Measurements from ENCODE around the gene INPP4A.
"Not testable (repeated sequence)": the region's sequence is repeated elsewhere in the genome, so short reads cannot be mapped to it uniquely, and the experiment has no call there.

The INPP4A gene

GRCh38 chr2:98586551-98587140 is 142.0 kb downstream of the INPP4A start:
- DNase-seq (ENCODE audit: low spot score): no peak

DNA sequence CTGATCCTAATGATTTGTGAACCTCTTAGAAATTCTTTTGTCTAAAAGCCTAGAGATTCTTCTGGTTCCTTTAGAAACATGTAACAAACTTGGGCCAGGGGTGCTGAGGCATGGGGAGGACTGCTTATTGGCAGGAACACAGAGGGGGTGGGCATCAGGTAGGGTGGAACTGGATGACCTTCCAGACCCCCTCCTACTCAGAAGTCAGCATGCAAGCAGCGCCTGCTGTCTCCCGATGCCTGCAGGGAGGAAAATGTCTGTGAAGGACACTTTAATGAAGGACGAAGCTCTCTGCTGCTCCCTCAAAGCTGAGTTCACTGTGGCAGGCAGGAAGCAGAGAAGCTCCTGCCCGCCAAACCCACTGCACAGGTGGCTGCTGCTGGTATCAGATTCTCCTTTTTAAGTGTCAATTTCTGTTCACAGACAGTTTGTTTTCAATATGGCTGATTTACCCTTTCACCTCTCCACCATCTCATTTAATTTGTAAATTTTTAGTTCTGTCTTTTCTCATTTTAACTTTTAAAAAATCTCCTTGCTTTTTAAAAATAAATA is 144.3 kb downstream of the INPP4A start:
- no peak for DNase-seq (ENCODE audit: low spot score)

- DNase-seq (ENCODE audit: low spot score): no peak
Observed at GRCh38 chr2:98589489-98589888, 144.8 kb downstream of the INPP4A start.

DNA sequence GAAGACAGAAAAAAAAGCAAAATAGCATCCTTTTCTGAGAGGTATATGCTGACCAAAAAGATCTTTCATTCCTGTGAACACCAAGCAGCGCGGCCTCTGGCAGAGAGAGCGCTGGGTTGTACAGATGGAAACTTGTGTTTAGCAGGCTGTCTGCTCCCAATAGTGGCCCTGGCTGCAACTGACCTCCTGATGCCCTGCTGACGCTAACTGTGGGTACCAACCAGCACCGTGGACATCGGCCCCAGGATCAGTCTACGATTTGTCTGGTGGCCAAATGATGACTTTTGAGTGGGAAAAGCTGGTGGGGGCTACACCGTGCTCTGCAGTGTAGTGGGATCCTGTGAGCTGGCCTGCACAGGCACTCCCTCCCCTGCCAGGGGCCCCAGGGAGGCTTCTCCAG is 147.9 kb downstream of the INPP4A start:
- no peak for DNase-seq (ENCODE audit: low spot score)

DNA sequence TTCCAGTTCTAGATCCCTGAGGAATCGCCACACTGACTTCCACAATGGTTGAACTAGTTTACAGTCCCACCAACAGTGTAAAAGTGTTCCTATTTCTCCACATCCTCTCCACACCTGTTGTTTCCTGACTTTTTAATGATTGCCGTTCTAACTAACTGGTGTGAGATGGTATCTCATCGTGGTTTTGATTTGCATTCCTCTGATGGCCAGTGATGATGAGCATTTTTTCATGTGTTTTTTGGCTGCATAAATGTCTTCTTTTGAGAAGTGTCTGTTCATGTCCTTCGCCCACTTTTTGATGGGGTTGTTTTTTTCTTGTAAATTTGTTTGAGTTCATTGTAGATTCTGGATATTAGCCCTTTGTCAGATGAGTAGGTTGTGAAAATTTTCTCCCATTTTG is 150.0 kb downstream of the INPP4A start:
- not testable (repeated sequence) for DNase-seq (ENCODE audit: low spot score)

- no peak for DNase-seq (ENCODE audit: low spot score)
Observed at GRCh38 chr2:98598781-98599428, 154.2 kb downstream of the INPP4A start.

DNA sequence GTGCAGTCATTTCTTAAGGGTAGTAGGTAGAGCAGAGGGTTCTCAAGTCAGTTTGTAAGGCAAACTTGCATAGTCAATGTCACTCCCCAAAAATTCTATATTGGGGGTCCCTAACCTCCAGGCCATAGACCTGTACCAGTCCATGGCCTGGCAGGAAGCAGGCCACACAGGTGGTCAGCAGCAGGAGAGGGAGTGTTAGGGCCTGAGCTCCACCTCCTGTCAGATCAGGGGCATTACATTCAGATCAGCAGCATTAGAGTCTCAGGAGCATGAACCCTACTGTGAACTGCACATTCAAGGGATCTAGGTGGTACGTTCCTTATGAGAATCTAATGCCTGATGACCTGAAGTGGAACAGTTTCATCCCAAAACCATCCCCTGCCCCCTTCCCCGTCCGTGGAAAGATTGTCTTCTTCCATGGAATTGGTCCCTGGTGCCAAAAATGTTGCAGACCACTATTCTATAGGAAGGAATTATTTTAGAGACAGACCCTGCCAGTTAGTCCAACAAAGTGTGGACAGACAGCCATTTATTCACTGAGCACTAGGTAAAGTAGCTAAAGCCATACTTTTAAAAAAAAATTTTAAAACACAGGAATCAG is 157.0 kb downstream of the INPP4A start:
- DNase-seq (ENCODE audit: low spot score): peak; percentile 69

- DNase-seq (ENCODE audit: low spot score): no peak
Observed at GRCh38 chr2:98604547-98604946, 159.9 kb downstream of the INPP4A start.

DNA sequence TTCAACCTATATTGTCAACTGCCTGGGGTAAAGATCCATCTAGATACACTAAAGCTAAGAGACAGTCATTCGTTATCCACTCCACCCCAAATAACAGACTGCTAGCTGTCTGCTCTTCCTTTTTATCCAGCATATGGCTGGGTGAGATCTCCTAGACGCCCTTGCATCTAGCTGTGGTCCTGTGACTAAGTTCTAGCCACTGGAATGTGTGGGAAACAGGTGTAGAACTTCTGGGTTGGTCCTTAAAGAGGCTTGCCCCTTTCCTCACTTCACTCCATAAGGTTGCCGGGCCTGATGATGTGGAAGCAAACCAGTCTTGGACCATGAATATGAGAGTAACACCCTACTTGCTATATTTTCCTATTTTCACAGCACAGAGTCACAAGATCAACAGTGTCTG is 160.4 kb downstream of the INPP4A start:
- DNase-seq (ENCODE audit: low spot score): no peak

DNA sequence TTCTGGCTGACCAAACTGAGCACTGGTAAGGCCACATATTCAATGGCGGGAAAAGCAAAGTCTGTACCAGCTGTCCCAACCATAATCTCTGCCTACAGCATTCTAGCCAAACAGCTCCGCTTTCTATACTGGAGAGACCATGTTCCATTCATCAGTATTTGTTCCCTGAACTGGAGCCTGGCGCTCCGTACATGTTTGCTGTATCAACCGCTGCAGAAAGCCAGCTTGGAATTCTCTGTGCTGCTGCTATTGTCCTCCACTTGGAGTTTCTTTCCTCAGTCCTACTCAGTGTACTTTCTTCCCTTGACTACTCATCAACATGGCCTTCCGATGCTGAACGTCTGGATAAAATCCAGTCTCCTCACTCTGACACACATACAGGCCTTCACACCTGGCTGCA is 161.8 kb downstream of the INPP4A start:
- no peak for DNase-seq (ENCODE audit: low spot score)

DNA sequence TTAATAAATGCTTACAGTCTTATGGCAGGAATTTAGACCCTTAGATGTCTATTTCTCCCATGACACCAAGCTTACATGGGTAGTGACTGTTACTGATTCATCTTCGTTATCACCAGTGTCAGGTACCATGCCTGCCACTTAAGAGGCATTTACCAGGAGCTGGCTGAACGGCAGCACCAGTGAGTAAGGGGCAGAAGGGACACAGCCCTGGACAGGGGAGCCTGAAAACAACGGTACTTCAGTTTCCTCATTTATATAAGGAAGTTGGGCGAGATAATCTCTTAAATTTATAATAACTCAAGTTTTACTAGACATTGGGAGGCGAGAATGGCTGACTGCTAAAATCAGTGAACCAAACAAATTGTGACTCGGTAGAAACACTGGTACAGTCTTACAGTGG is 162.4 kb downstream of the INPP4A start:
- no peak for DNase-seq (ENCODE audit: low spot score)

DNA sequence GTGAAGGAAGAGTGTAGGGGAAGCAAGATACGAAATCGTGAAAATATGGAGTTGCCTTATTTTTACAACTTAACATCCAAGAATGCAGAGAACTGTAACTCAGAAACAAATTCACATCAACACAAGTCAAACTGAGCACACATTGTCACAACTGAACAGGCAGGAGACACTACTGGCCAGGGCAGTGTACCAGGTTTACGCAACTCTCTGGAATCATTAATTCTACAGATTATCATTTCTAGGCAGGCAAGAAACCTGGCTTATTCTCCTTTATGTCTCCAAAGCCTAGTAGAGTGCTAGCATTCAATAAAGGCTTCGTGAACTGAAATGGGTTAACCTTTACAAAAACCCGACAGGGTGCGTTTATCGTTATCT is 163.1 kb downstream of the INPP4A start:
- no peak for DNase-seq (ENCODE audit: low spot score)

- DNase-seq (ENCODE audit: low spot score): peak; percentile 97
Observed at GRCh38 chr2:98608116-98608961, 163.7 kb downstream of the INPP4A start, which contains the start of the genes COA5 and UNC50. COA5 (minus strand) TSS chr2:98608512; CDS start chr2:98608405, 107 bp downstream. UNC50 (plus strand) TSS chr2:98608589; CDS start chr2:98609760, 1,171 bp downstream.

DNA sequence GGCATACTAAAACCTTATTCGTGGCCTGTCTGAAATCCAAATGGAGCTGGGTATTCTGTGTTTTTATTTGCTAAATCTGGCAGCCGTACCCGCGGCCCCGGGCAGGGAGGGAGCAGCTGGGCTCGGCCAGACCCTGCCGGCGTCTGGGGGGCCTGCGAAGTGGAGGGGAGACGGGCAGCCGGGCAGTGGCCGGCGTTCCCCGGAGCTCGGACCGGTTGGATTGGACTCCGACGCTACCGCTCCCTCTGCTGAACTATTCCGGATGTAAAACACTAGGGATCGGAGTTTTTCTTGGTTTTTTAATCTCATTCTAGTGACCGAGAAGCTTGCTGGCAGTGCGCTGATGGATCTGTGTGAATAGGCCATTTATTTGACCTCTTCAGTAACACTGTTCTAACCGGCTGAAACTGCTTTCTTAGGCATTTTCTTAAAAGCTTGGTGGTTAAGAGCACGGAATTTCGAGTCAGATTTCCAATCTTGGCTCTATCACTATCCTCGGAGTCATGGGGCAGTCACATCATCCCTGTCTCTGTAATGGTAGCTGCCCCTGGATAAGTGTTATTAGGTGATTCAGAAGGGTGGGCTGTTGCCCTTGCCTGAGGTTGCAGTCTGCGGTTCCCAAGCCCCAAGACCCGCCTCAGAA is 164.4 kb downstream of the INPP4A start:
- DNase-seq (ENCODE audit: low spot score): peak; percentile 56

DNA sequence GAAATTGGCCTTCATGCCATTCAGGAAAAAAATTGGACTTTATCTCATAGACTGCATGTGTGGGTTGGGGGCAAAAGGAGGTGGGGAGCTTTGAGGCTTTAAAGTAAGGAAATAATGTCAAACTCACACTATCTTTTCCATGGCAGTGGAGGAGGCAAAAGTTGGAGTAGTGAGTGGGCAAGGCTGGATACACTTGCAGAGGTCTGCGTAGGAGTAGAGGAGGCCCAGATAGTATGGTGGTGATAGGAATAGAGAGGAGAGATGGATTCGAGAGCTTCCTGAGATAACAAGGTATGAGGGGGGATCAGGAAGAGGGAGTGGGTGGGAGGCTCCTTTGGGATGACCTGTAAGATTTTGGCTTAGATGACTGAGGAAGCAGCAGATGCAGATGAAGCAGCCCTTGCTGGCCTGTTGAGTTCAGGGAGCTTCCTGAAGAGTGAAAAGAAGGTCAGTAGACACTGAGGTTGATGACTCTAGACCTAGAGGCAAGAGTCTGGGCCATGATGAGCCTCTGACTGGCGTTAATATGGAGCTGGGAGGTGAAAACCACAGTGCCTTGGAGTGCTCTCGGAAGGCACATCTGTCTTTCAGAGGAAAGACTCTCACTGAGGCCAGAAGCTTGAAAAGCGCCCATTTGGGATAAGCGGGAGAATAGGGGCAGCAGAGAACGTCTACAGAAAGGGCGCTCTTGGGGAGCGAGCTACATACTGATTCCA is 169.5 kb downstream of the INPP4A start:
- DNase-seq (ENCODE audit: low spot score): no peak

- no peak for DNase-seq (ENCODE audit: low spot score)
Observed at GRCh38 chr2:98615481-98615880, 170.8 kb downstream of the INPP4A start.

GRCh38 chr2:98617149-98617548 is 172.5 kb downstream of the INPP4A start:
- DNase-seq (ENCODE audit: low spot score): no peak

DNA sequence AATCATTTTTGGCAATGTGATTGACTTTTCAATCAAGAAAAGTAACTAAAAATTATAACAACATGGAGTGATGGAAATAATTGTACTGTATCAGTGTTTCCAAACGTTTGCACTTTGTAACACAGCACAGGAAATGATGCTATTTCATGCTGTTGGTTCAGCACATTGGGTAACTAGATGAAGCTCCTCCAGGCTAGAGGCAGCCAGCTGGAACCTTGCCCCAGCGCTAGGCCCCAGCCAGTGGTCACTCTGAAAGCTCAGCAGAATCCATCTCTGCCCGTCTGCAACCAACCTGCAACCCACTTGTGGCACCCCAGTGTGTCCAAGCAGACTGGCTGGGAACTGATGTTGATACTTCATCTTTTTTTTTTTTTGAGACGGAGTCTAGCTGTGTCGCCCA is 179.0 kb downstream of the INPP4A start:
- no peak for DNase-seq (ENCODE audit: low spot score)

GRCh38 chr2:98632351-98632750 is 187.7 kb downstream of the INPP4A start:
- DNase-seq (ENCODE audit: low spot score): no peak

DNA sequence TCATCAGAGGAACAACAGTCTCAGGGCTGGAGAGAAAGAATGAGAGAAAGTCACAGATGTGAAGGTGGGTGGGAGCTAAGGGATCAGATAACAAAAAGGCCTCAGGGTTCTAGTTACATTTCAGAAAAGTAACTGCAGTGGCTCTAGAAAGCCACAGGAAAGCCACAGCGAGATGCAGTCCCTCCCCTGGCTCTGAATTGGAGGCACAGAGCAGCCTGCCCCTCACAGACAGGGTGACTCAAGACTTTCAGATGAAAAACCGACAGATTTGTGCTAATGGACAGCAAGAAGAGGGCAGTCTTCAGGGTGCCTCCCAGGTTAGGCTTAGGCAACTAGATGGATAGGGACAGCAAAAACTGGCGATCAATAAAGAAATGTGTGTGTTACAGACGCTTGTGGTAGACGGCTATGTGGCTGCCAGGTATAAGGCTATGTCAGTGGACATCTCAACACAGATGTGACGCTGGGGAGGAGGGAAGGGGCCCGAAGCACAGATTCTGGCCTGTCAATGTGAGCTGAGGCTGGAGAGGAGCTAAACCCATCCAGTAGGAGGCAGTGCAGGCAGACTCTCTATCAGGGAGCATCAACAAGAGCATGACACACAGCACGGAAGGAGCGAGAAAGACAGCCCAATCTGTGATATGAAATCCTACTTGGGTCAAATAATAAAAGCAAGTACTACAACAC is 189.9 kb downstream of the INPP4A start:
- peak; percentile 58 for DNase-seq (ENCODE audit: low spot score)
